H1 (cell line): Measurements from ENCODE around the gene RAI14.

Source experiments
- CEBPB ChIP-seq: IDR thresholded peaks from 2 replicates; pipeline ENCODE4 v1.6.1; 2012; ENCODE audit warnings: low read depth, low read length
- EZH2 ChIP-seq: fragments of 200-600 bp; sonication (generic); IDR thresholded peaks from 2 replicates; pipeline ENCODE4 v1.7.1; 2012; ENCODE audit warnings: low read depth, mild to moderate bottlenecking, moderate library complexity, low read length, inconsistent platforms; ENCODE audit not compliant: severe bottlenecking
- POLR2A ChIP-seq, 2 experiments: IDR thresholded peaks; 1 replicate in 1 of 2; 2 replicates in 1 of 2; pipeline ENCODE4 v1.6.1; 2011; ENCODE audit warnings: low read depth in 2 of 2, low read length in 2 of 2, mild to moderate bottlenecking in 2 of 2; ENCODE audit errors: control extremely low read depth in 1 of 2
- RFX5 ChIP-seq: IDR thresholded peaks from 2 replicates; pipeline ENCODE4 v1.6.1; 2011; ENCODE audit warnings: low read depth, low read length, improper control_type of control experiment, borderline replicate concordance
- SAP30 ChIP-seq: fragments of 300-600 bp; sonication (generic); IDR thresholded peaks from 2 replicates; pipeline ENCODE4 v1.7.1; 2012; ENCODE audit warnings: low read length, moderate library complexity, mild to moderate bottlenecking, inconsistent platforms; ENCODE audit not compliant: insufficient read depth, insufficient replicate concordance
- SP4 ChIP-seq: IDR thresholded peaks from 2 replicates; pipeline ENCODE4 v1.6.1; 2012; ENCODE audit warnings: low read length, inconsistent platforms
- TEAD4 ChIP-seq: IDR thresholded peaks from 2 replicates; pipeline ENCODE4 v1.6.1; 2012; ENCODE audit warnings: low read depth, low read length, inconsistent platforms, mixed read lengths
- TF ChIP-seq, protein P1 (sequence below), 3 experiments: IDR thresholded peaks; 1 replicate in 2 of 3; 2 replicates in 1 of 3; pipeline versions ENCODE4 v1.5.1 to v1.6.1; 2011; ENCODE audit warnings: low read length in 3 of 3, mild to moderate bottlenecking in 3 of 3, inconsistent platforms in 2 of 3, low read depth in 1 of 3, moderate library complexity in 1 of 3; ENCODE audit not compliant: insufficient read depth in 1 of 3; ENCODE audit errors: control extremely low read depth in 1 of 3

GRCh38 chr5:34847056-34847455 lies 190.9 kb downstream of the RAI14 start:
- TF ChIP-seq CEBPB (no peak), EZH2 (no peak), POLR2A (IDR thresholded peaks at IDR 0.05; ENCODE audit: control extremely low read depth in 1 of 2, low read depth in 2 of 2, low read length in 2 of 2) (no peak), RFX5 (no peak), SP4 (no peak), TEAD4 (no peak), SAP30 (no peak)
- TF ChIP-seq, protein P1, sequence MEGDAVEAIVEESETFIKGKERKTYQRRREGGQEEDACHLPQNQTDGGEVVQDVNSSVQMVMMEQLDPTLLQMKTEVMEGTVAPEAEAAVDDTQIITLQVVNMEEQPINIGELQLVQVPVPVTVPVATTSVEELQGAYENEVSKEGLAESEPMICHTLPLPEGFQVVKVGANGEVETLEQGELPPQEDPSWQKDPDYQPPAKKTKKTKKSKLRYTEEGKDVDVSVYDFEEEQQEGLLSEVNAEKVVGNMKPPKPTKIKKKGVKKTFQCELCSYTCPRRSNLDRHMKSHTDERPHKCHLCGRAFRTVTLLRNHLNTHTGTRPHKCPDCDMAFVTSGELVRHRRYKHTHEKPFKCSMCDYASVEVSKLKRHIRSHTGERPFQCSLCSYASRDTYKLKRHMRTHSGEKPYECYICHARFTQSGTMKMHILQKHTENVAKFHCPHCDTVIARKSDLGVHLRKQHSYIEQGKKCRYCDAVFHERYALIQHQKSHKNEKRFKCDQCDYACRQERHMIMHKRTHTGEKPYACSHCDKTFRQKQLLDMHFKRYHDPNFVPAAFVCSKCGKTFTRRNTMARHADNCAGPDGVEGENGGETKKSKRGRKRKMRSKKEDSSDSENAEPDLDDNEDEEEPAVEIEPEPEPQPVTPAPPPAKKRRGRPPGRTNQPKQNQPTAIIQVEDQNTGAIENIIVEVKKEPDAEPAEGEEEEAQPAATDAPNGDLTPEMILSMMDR (IDR thresholded peaks at IDR 0.05; ENCODE audit: control extremely low read depth in 1 of 3, insufficient read depth in 1 of 3, low read depth in 1 of 3, low read length in 3 of 3): no peak
